HG03442 (cell line): ENCODE measurements around the gene SHC3.

Source experiments
- ATAC-seq: cut with Tn5 transposase; IDR thresholded peaks from one replicate; pipeline ENCODE4 v1.9.1; 2021; ENCODE audit warnings: mild to moderate bottlenecking, moderate library complexity; ENCODE audit not compliant: unreplicated experiment

Gene SHC3

DNA sequence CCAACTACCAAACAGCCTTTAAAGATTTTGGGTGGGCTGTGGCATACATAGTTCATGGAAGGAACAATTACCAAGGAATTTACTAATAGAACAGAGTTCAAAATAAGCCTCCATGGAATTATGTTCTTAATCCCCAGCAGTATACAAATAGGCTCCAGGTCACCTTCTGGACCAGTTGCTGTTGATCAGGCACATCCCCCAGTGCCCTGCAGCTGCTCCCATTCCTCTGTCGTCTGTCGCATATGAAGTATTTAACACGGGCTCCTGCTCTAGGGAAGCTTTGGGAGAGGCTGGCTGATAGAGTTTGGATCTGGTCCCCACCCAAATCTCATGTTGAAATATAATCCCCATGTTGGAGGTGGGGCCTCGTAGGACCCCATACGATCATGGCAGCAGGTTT is 17.8 kb downstream of the SHC3 start:
- ATAC-seq = no peak

DNA sequence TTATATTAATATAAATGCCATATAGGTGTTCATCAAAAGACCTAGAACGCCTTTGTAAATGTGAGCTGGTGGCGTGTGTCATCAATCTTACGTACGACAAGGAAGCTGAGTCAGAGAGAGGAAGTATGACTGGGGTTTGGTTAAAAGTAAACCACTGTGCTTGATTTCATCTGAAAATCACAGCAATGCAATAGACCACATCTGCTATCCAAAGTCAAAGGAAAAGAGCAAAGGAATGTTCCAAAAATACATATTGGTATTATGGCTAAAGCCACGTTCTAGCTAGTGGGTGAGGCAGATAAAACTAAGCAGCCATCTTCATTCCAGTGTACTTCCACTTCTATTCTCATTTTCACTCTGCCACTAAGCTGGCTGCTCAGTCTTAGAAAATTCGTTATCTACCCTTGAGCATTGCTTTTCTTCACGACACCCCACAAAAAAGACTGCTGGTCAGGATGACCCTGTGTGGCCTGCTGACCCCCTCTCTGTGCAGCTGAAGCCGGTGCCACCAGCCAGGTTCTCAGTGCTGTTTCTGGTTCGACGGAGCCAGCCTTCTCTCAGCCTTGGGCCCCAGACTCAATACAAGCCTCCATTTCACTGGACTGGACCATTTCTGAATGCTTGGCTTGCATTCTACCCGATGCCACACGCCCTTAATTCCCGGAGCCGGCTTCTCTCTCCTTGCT is 23.8 kb downstream of the SHC3 start:
- ATAC-seq = no peak

DNA sequence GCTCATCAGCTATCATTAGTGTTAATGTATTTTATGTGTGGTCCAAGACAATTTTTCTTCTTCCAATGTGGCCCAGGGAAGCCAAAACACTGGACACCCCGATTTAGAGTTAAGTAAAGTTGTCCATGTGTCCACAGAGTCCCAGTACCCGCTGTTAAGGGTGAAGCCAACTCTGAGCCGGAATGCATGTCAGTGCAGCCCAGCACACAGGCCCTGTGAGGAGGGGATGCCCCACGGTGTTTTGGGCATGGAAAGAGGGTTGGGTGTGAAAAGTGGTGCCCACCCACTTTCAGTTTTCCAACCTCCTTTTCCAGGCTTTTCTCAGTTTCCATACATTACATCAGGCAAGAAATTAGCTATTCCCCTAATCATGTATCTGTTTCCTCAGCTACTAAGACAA is 24.4 kb downstream of the SHC3 start:
- ATAC-seq = no peak

DNA sequence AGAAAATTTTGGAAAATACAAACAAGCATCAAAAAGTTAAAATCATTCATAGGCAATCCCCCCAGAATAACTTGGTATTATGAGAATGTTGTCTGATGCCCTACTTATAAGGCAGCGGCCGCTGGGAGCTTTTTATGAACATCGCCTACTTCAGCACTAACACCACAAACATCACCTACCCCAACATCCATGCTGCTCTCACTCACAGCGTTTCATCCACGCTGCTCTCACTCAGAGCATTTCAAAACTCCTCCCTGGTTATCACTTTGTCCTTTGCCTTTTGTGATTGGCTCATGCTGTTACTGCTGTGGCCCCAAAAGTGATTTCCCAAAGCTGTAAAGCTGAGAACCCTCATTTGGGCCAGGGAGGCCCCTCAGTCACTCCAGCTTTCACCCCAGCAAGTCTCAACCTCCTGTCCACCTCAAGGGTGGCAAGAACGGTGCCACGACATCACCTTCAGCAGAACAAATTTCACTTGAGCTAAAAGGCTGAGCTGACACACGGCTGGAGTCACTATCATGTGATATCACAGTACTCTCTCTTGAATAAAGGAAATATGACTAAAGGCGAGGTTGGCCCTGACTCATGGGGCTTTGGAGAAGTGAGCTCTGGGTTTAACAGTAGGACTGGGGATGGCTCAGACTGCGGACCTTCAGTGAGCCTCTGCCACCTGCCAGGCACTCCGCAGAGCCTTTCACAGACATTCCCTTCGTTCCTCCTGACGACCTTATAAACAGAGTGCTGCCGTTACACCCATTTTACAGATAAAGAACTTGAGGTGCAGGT is 25.2 kb downstream of the SHC3 start:
- ATAC-seq = no peak

DNA sequence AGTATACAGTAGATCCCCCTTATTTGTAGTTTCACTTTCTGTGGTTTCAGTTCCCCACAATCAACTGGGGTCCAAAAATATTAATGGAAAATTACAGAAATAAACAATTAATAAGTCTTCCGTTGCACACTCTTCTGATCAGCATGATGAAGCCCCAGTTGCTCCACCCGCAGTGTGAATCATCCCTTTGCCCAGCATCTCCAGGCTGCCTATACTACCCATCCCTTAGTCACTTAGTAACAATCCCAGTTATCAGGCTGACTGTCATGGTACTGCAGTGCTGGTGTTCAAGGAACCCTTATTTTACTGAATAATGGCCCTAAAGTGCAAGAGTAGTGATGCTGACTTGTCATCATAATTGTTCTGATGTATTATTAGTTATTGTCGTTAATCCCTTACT is 28.9 kb downstream of the SHC3 start:
- ATAC-seq = no peak

DNA sequence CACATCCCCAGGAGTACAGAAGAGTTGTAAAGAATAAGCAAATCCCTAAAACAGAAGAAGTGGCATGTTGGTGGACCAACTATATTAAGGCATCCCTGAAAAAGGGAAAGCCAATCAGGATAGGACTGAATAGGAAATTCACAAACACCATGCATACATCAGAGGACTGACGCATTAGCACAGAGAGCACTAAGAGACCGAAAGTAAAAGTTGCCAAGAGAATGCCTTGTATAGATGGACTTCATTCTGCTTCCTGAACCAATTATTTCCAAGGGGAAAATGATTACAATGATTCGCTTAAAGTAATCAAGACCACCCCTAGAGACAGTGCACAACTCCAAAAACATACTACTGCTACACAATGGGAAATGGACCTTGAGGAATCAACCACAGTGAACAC is 33.5 kb downstream of the SHC3 start:
- ATAC-seq = no peak

DNA sequence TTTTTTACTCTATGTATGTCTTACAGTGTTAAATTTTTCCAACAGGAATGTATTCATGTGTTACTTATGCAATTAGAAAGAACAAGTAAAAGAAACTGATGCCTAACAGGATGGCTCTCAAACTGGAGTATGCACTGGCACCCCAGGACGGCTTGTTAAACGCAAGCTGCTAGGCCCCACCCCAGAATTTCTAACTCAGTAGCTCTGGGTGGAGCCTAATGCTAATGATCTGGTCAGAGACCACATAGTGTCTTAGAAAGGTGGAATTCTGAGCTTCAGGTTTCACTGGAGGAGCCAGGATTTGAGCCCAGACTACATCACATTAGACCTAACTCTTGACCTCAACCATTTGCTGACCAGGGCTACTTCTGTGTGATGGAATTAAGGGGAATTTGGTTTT is 34.4 kb downstream of the SHC3 start:
- no peak for ATAC-seq

DNA sequence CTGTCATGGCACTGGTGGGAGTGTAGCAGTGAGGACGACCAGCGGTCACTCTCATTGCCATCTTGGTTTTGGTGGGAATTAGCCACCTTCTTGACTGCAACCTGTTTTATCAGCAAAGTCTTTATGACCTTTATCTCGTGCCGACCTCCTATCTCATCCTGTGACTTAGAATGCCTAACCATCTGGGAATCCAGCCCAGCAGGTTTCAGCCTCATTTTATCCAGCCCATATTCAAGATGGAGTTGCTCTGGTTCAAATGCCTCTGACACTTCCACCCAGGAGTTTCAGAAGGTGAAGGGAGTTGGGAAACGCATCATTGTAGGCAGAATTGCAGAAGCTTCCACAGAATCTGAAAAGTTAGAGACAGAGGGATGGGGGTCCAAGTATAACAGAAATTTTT is 35.4 kb downstream of the SHC3 start:
- ATAC-seq = no peak

DNA sequence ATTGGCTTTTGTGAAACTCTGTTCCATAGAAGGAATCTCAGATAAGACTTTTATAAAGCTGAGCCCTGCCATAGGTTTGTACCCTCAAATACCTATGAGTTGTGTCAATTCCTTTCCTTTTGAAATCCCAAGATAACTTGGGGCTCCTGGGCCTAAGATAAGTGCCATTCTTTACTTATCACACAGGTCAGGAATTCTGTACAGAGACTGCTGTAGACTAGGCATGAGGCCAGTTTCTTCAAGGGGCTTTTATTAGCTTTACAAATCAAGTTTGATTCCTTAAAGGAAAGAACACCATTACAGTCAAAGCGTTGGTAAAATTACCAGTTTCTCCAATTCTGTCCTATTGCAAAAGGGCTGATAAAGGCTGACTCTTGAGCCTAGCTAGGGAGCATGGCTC is 39.2 kb downstream of the SHC3 start:
- ATAC-seq = no peak

DNA sequence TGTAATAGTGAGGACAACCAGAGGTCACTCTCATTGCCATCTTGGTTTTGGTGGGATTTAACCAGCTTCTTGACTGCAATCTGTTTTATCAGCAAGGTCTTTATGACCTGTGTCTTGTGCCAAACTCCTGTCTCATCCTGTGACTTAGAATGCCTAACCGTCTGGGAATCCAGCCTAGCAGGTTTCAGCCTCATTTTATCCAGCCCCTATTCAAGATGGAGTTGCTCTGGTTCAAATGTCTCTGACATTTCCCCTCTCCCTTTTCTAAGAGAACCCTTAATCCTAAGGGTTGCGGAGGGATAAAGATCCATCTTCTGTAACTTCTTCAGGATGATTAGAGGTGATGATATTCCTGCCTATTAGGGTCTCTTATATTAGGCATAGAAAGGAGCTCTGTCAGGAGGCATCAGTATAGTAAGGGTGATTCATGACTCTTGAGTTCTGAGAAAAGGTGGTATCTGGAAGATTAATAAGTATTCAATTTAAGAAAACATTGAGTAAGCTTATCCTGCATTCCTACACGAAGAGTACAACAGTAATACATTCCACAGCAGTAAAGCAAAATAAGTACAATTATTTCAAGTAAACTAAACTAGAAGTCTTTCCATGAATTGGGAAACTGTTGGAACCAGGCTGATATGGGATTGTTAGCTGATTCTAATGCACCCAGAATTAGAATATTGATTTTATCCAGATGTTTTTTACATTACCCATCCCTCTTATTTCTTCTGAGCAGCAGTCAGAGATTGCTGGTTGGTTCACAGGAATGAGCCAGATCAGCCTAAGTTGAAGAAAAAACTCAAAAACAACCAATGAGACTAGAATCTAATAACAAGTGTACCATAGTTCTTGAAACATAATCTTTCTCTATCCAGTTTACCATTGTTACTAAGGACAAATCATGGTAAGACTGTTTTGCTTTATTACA is 39.9 kb downstream of the SHC3 start:
- no peak for ATAC-seq

DNA sequence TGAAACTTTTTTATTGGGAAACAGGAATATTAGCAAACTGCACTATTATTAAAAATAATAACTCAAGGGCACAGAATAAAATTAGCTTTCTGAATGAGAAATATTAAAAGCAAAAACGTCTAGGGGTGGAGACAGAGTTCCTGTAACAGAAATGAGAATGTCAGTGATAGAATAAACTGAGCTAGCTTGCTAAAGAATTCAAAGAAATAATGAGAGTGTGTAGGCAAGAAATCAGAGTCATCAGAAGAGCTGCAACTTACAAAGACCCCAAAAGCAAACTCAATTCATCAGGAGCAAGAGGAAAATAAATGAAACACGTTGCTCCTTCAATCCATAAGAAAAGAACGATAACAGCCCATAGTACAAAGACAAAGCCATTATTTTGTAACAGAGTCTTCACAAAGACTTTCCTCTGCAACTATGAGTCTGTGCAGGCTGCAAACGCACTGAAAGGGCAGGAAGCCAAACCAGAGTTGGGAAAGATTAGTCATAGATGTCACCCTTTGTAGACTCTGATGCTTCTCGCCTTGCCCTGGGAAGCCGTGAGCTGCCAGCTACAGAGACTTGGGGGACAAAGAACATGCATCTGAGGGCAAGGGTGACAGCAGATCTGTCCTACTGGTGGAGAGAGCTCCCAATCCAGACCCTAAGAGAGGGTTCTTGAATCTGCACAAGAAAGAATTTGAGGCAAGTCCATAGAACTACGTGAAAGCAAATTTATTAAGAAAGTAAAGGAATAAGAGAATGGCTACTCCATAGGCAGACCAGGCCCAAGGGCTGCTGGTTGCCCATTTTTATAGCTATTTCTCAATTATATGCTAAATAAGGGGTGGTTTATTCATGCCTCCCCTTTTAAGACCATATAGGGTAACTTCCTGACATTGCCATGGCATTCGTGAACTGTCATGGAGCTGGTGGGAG is 40.8 kb downstream of the SHC3 start:
- no peak for ATAC-seq

DNA sequence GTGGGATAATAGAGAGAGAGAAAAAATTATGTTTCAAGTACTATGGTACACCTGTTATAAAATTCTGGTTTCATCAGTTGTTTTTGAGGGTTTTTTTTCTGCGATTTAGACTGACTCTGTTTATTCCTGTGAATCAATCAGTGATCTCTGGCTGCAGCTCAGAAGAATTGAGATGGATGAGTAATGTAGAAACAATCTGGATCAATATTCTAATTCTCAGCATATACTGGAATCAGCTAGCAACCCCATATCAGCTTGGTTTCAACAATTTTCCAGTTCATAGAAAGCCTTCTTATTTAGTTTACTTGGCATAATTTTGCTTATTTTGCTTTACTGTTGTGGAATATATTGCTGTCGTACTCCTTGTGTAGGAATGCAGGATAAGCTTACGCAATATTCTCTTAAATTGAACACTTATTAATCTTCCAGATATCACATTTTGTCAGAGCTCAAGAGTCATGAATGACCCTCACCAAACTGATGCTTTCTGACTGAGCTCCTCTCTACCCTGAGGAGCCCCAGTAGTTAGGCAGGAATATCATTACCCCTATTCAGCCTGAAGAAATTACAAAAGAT is 42.9 kb downstream of the SHC3 start:
- ATAC-seq = no peak

DNA sequence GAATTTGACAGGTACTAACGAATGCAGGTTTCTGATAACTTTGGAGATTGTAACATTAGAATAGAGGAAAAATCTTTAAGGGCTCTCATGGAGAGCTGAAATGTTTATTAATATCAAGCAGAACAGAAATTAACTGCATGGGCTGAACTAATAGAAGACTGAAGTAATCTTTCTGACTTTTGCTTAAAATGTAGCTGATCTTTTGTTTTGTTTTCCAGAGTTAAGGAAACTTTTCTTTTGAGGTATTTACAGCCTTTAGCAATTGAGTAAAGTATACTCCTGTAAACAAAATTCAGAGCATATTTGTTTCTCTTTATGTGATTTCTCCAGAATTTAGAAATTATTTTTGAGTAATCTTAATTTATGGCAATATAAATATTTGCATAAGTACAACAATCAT is 43.9 kb downstream of the SHC3 start:
- no peak for ATAC-seq

DNA sequence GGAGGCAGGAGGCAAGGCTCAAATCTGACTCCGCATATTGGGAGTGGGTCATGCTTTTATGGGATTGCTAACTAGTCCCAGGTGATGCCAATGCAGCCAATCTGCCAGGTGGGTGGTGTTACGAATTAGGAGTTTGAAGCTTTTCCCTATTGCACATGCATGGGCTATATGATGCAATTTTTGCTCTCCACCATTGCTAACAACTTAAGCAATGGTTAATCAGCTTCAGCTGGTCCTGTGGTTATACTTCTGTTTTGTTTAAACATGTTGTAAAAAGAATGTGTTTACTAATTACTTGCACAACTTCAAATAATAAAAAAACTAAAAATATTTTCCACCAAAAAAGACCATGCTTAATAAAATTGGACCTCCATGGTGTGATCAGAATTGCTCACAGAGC is 55.7 kb downstream of the SHC3 start:
- ATAC-seq = no peak

DNA sequence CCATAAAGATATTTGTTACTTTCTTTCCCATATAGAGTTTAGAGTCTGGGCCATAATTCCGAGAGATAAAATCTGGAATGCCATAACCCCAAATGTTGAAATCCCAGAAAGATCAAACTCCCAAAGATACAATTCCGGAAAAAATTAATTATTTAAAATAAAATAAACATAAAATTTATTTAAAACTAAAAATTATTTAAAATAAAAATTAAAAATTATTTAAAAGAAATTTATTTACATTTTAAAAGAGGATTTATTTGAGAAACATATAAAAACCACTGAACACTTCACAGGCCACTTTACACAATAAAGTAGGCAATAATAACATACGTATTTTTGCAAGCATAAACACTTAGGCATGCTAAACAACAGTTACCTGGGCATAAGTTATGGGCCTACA is 57.9 kb downstream of the SHC3 start:
- no peak for ATAC-seq

DNA sequence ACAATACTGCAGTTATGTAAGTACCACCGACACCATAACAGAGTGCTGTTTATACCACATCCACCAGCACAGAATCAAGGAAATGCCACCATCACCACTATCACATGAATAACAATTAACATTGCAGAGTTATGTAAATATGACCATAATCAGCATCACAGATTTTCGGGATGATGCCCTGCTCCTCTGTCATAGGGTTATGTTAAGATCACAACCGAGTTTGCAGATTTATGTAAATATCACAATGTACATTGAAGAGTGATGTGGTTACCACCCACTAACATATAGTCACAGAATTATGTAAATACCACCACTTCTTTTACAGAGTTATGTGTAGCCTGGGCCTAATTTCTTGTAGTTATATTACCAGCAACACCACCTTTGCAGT is 61.8 kb downstream of the SHC3 start:
- no peak for ATAC-seq

DNA sequence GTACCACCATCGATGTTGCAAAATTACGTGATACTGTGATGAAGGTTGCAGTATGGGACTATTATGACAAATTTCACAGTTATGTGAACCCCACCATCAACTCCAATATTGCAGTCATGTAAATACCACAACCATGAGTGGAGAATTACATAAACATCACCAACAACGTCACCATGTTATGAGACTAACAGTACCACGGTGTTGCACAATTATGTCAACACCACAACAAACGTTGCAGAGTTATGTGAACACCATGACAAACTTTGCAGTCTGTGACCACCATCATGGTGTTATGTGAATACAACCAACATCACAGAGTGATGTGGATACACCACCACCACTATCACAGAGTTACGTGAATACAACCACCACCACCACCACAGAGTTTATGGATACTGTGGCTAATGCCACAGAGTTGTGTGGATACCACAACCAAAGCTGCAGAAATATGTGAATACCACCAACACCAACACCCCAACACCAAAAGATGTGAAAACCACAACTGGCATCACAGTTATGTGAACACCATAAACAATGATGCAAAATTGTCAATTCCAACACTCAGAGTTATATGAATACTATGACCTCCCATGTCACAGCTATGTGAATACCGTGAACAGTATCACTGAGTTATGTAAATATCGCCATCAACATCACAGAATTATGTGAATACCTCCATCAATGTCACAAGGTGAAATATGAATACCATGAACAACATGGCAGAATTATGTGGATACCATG is 62.4 kb downstream of the SHC3 start:
- ATAC-seq = no peak

DNA sequence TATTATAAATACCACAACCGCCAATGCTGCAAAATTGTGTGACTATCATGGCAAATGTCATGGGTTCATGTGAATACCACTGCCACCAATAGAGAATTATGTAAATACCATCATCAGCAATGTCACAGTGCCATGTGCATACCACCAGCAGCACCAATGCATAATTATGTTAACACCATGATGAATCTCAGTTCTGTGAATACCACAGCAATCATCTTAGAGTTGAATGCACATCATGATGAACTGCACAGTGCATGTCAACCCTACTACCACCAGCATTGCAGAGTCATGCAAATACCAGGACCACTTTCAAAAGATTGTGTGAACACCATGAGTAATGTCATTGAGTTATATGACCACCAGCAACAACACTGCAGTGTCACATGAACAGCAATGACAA is 63.2 kb downstream of the SHC3 start:
- ATAC-seq = no peak

DNA sequence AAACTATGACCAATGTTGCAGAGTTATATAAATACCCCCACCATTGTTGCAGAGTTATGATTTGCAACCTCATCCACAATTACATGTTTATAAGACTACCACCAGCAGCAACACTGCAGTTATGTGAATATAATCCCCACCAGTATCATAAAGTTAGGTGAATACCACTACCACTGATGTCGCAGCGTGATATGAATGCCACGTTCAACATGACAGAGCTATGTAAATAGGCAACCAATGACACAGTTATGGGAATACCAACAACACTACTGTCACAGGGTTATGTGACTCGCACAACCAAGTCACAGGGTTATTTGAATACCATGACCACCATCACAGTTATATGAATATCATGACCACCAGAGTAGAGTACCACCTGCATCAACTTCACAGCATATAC is 63.9 kb downstream of the SHC3 start:
- ATAC-seq = no peak

DNA sequence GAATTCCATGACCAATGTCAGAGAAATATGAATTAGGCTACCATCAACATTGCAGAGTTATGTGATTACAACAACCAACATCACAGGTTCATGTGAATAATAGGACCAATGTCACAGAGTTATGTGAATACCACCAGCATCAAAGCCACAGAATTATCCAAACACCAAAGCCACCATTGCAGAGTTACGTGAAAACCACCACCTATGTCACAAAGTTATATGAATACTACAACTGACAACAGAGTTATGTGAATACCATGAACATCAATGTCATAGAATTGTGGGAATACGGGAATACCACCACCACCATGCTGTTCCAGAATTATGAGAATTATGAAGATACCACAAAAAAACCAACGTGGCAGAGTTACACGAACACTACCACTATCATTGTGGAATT is 64.8 kb downstream of the SHC3 start:
- ATAC-seq = no peak
